ENCODE measurements around the gene ANKRD35.

DNA sequence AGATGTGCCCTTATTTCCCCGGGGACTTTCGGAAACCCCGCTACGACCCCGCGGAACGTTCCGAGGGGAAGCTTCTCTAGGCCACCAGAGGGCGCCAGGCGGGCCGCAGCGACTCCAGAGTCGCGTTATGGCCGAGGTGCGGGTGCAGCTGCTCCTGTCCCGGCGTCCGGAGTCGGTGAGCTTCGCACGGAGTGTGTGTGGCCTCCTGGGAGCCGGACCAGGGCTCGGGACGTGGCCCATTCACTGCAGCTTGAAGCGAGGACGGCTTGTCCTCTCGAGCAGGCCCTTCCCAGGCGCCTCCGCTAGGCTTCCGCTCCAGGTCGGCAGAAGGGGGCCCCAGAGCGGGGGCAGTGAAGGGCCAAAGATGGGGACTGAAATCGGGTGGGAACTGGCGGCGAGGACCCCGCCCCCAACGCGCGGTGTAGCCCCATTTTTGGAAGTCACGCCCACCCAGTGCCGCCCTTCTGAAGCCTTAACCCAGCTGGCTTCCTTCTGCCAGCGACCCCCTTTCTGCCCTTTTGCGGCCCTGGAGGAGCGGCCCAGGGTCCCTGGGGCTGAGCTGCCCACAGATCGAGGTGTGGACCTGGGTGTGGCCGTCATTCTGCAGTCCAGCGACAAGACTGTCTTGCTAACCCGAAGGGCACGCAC lies 40.0 kb downstream of the ANKRD35 start, which contains the start of gene NUDT17:
- TF ChIP-seq, protein P1, sequence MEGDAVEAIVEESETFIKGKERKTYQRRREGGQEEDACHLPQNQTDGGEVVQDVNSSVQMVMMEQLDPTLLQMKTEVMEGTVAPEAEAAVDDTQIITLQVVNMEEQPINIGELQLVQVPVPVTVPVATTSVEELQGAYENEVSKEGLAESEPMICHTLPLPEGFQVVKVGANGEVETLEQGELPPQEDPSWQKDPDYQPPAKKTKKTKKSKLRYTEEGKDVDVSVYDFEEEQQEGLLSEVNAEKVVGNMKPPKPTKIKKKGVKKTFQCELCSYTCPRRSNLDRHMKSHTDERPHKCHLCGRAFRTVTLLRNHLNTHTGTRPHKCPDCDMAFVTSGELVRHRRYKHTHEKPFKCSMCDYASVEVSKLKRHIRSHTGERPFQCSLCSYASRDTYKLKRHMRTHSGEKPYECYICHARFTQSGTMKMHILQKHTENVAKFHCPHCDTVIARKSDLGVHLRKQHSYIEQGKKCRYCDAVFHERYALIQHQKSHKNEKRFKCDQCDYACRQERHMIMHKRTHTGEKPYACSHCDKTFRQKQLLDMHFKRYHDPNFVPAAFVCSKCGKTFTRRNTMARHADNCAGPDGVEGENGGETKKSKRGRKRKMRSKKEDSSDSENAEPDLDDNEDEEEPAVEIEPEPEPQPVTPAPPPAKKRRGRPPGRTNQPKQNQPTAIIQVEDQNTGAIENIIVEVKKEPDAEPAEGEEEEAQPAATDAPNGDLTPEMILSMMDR (conservative IDR thresholded peaks at IDR 0.05; ENCODE audit: low read depth in 2 of 2): peak; percentile 88
- TF ChIP-seq EZH2 (IDR thresholded peaks at IDR 0.05; ENCODE audit: low read depth, unreplicated experiment) (no peak), POLR2AphosphoS5 (IDR thresholded peaks at IDR 0.05; ENCODE audit: low read depth) (0 out of 2 replicates have a peak, but pooled peaks have one; percentile 11), STAT1 (IDR thresholded peaks at IDR 0.05; ENCODE audit: unreplicated experiment) (no peak), EZH2phosphoT487 (IDR thresholded peaks at IDR 0.05; ENCODE audit: unreplicated experiment) (no peak), CREB1 (CRISPR knock-in tag; IDR thresholded peaks at IDR 0.05; ENCODE audit: low read depth) (peak; percentile 37; the same call in 1 of the 2 replicates), JUNB (IDR thresholded peaks at IDR 0.05; ENCODE audit: unreplicated experiment) (no peak)
- TF ChIP-seq, protein P2, sequence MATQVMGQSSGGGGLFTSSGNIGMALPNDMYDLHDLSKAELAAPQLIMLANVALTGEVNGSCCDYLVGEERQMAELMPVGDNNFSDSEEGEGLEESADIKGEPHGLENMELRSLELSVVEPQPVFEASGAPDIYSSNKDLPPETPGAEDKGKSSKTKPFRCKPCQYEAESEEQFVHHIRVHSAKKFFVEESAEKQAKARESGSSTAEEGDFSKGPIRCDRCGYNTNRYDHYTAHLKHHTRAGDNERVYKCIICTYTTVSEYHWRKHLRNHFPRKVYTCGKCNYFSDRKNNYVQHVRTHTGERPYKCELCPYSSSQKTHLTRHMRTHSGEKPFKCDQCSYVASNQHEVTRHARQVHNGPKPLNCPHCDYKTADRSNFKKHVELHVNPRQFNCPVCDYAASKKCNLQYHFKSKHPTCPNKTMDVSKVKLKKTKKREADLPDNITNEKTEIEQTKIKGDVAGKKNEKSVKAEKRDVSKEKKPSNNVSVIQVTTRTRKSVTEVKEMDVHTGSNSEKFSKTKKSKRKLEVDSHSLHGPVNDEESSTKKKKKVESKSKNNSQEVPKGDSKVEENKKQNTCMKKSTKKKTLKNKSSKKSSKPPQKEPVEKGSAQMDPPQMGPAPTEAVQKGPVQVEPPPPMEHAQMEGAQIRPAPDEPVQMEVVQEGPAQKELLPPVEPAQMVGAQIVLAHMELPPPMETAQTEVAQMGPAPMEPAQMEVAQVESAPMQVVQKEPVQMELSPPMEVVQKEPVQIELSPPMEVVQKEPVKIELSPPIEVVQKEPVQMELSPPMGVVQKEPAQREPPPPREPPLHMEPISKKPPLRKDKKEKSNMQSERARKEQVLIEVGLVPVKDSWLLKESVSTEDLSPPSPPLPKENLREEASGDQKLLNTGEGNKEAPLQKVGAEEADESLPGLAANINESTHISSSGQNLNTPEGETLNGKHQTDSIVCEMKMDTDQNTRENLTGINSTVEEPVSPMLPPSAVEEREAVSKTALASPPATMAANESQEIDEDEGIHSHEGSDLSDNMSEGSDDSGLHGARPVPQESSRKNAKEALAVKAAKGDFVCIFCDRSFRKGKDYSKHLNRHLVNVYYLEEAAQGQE (IDR thresholded peaks at IDR 0.05; ENCODE audit: unreplicated experiment): no peak
